IMR-90 (cell line): Measurements from ENCODE around the gene TAS1R1.

Experiments used
- BHLHE40 ChIP-seq: fragments of 150-350 bp; IDR thresholded peaks from 2 replicates; pipeline ENCODE4 v1.6.1; 2016; ENCODE audit warnings: mild to moderate bottlenecking, low read depth, low read length
- CEBPB ChIP-seq: IDR thresholded peaks from 2 replicates; pipeline ENCODE4 v1.6.1; 2012; ENCODE audit warnings: low read depth, low read length, improper control_type of control experiment
- CHD1 ChIP-seq: IDR thresholded peaks from 2 replicates; pipeline ENCODE4 v1.6.1; 2012; ENCODE audit warnings: low read depth, low read length, improper control_type of control experiment
- FOS ChIP-seq: fragments of 150-350 bp; IDR thresholded peaks from 2 replicates; pipeline ENCODE4 v1.6.1; 2016; ENCODE audit warnings: low read depth, low read length
- MAFK ChIP-seq: IDR thresholded peaks from 2 replicates; pipeline ENCODE4 v1.6.1; 2012; ENCODE audit warnings: low read depth, low read length, improper control_type of control experiment
- MXI1 ChIP-seq: IDR thresholded peaks from 2 replicates; pipeline ENCODE4 v1.6.1; 2012; ENCODE audit warnings: low read depth, mild to moderate bottlenecking, low read length, moderate library complexity, borderline replicate concordance
- POLR2A ChIP-seq: IDR thresholded peaks from 2 replicates; pipeline ENCODE4 v1.6.1; 2012; ENCODE audit warnings: mild to moderate bottlenecking, low read depth, low read length
- RAD21 ChIP-seq: IDR thresholded peaks from 2 replicates; pipeline ENCODE4 v1.6.1; 2012; ENCODE audit warnings: low read length, improper control_type of control experiment
- RCOR1 ChIP-seq: IDR thresholded peaks from 2 replicates; pipeline ENCODE4 v1.6.1; 2012; ENCODE audit warnings: mild to moderate bottlenecking, low read length, improper control_type of control experiment; ENCODE audit not compliant: insufficient replicate concordance
- RFX5 ChIP-seq: IDR thresholded peaks from 2 replicates; pipeline ENCODE4 v1.8.0; 2012; ENCODE audit warnings: low read depth, mild to moderate bottlenecking, low read length, moderate library complexity
- SMC3 ChIP-seq: fragments of 150-350 bp; IDR thresholded peaks from 2 replicates; pipeline ENCODE4 v1.6.1; 2016; ENCODE audit warnings: low read depth, mild to moderate bottlenecking, antibody characterized with exemption, low read length, moderate library complexity
- TF ChIP-seq, protein P1 (sequence below): conservative IDR thresholded peaks from 2 replicates; pipeline ENCODE4 v1.5.1; 2012; ENCODE audit warnings: mild to moderate bottlenecking, low read depth, low read length, improper control_type of control experiment
- TF ChIP-seq, protein P2 (sequence below): fragments of 150-350 bp; IDR thresholded peaks from 2 replicates; pipeline ENCODE4 v1.6.1; 2017; ENCODE audit warnings: mild to moderate bottlenecking, antibody characterized with exemption, low read length, low read depth
- TF ChIP-seq, protein P3 (sequence below): fragments of 150-350 bp; IDR thresholded peaks from 2 replicates; pipeline ENCODE4 v1.6.1; 2016; ENCODE audit warnings: low read depth, mild to moderate bottlenecking, low read length, moderate library complexity, borderline replicate concordance

DNA sequence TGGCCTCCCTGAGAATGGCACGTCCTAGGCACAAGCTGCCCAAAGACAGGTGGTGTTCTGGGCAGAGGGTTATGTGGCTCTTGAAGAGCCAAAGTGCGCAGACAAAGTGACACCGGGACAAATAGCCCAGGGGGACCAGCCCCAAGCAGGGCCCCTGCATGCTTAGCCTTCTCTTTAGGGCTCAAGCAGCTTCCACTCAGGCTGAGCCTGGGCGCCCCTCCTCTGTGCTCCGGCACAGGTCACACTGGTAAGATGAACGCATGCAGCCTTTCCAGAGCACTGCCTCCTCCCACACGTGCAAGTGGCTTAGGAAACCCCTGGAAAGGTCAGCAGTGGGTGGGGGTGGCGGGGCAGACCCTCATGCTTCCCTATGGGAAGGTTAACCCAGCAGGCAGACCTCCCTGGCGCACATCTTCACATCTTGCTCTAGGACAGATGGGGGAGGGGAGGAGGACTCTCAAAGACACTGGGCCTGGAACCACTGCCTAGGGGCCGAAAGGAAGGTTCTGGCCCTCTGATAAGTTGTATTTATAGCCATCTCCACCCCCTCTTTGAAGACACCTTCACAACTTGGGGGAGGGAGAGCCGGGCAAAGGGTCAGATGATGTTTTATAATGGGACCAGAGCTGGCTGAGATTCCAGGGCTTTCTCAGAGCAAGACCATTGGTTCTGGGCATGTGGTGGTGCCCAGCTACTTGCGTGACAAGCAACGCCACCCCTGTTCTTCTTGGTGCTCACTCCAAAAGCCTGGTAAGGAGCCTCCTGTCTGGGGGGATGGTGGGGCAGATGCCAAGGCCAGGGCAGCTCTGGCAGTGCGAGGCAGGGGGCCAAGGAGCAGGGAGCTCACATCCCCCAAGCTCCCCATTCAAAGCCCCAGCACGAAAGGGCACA is 42.0 kb downstream of the TAS1R1 start:
- no peak for TF ChIP-seq BHLHE40
- TF ChIP-seq, protein P1, sequence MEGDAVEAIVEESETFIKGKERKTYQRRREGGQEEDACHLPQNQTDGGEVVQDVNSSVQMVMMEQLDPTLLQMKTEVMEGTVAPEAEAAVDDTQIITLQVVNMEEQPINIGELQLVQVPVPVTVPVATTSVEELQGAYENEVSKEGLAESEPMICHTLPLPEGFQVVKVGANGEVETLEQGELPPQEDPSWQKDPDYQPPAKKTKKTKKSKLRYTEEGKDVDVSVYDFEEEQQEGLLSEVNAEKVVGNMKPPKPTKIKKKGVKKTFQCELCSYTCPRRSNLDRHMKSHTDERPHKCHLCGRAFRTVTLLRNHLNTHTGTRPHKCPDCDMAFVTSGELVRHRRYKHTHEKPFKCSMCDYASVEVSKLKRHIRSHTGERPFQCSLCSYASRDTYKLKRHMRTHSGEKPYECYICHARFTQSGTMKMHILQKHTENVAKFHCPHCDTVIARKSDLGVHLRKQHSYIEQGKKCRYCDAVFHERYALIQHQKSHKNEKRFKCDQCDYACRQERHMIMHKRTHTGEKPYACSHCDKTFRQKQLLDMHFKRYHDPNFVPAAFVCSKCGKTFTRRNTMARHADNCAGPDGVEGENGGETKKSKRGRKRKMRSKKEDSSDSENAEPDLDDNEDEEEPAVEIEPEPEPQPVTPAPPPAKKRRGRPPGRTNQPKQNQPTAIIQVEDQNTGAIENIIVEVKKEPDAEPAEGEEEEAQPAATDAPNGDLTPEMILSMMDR = no peak
- no peak for TF ChIP-seq RFX5
- TF ChIP-seq RCOR1 = no peak
- TF ChIP-seq POLR2A = no peak
- no peak for TF ChIP-seq MXI1
- no peak for TF ChIP-seq CEBPB
- TF ChIP-seq CHD1 = no peak
- TF ChIP-seq RAD21 = no peak
- TF ChIP-seq MAFK = no peak
- TF ChIP-seq, protein P2, sequence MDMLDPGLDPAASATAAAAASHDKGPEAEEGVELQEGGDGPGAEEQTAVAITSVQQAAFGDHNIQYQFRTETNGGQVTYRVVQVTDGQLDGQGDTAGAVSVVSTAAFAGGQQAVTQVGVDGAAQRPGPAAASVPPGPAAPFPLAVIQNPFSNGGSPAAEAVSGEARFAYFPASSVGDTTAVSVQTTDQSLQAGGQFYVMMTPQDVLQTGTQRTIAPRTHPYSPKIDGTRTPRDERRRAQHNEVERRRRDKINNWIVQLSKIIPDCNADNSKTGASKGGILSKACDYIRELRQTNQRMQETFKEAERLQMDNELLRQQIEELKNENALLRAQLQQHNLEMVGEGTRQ = no peak
- no peak for TF ChIP-seq FOS
- TF ChIP-seq SMC3 = no peak
- TF ChIP-seq, protein P3, sequence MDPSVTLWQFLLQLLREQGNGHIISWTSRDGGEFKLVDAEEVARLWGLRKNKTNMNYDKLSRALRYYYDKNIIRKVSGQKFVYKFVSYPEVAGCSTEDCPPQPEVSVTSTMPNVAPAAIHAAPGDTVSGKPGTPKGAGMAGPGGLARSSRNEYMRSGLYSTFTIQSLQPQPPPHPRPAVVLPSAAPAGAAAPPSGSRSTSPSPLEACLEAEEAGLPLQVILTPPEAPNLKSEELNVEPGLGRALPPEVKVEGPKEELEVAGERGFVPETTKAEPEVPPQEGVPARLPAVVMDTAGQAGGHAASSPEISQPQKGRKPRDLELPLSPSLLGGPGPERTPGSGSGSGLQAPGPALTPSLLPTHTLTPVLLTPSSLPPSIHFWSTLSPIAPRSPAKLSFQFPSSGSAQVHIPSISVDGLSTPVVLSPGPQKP = no peak
